Liver (tissue), 9 donors: ENCODE measurements around the gene EIF2B2. TPM values are rescaled to one million over a fixed set of nuclear protein-coding genes. Genes with fewer than 3 reads are reported as not detected.

ENCODE experiments used
- DNase-seq: peaks from one replicate; pipeline ENCODE4 v3.0.0-alpha.2; 2017; ENCODE audit warnings: low spot score
- H3K27ac ChIP-seq, 2 donors: one replicate each; pipeline ENCODE4 v1.7.0; 2013; ENCODE audit warnings: inconsistent platforms in 2 of 2, low read length in 2 of 2, control low read depth in 1 of 2, low read depth in 1 of 2, mild to moderate bottlenecking in 1 of 2
- H3K27me3 ChIP-seq, 4 donors: one replicate each; pipeline versions ENCODE4 v1.6.1 to v1.7.0; 2013; ENCODE audit warnings: low read length in 3 of 4, inconsistent platforms in 1 of 4, mild to moderate bottlenecking in 1 of 4, moderate library complexity in 1 of 4; ENCODE audit not compliant: control insufficient read depth in 4 of 4, insufficient read depth in 4 of 4
- H3K36me3 ChIP-seq, 4 donors: one replicate each; pipeline versions ENCODE4 v1.6.1 to v1.7.0; 2013; ENCODE audit warnings: low read length in 3 of 4, mild to moderate bottlenecking in 3 of 4, low read depth in 1 of 4, moderate library complexity in 1 of 4; ENCODE audit not compliant: control insufficient read depth in 4 of 4, insufficient read depth in 3 of 4
- H3K4me1 ChIP-seq, 4 donors: one replicate each; pipeline versions ENCODE4 v1.6.1 to v1.7.0; 2013; ENCODE audit warnings: low read length in 3 of 4, mild to moderate bottlenecking in 3 of 4, moderate library complexity in 1 of 4; ENCODE audit not compliant: control insufficient read depth in 4 of 4, insufficient read depth in 4 of 4
- H3K4me3 ChIP-seq, 3 donors: one replicate each; pipeline versions ENCODE4 v1.6.1 to v1.7.0; 2013; ENCODE audit warnings: low read length in 3 of 3, control low read depth in 1 of 3, low read depth in 1 of 3, mild to moderate bottlenecking in 1 of 3
- H3K9ac ChIP-seq, 2 donors: one replicate each; pipeline ENCODE4 v1.7.0; 2013; ENCODE audit warnings: low read length in 2 of 2, mild to moderate bottlenecking in 2 of 2, moderate library complexity in 2 of 2, control low read depth in 1 of 2, low read depth in 1 of 2
- H3K9me3 ChIP-seq, 4 donors: one replicate each; pipeline versions ENCODE4 v1.6.1 to v1.7.0; 2013; ENCODE audit warnings: low read length in 3 of 4; ENCODE audit not compliant: control insufficient read depth in 4 of 4
- ATF3 ChIP-seq: IDR thresholded peaks from 2 replicates; pipeline ENCODE4 v1.6.1; 2016; ENCODE audit warnings: antibody characterized with exemption
- EGR1 ChIP-seq, 2 donors: IDR thresholded peaks; 2 replicates each; pipeline ENCODE4 v1.6.1; 2016 to 2018; ENCODE audit warnings: antibody characterized with exemption in 2 of 2, low read depth in 2 of 2
- FOXA1 ChIP-seq: IDR thresholded peaks from 2 replicates; pipeline ENCODE4 v1.6.1; 2016; ENCODE audit warnings: antibody characterized with exemption
- FOXA2 ChIP-seq: IDR thresholded peaks from 2 replicates; pipeline ENCODE4 v1.6.1; 2016; ENCODE audit warnings: antibody characterized with exemption
- GABPA ChIP-seq, 2 donors: IDR thresholded peaks in 1 of 2; conservative IDR thresholded peaks in 1 of 2; 2 replicates each; pipeline ENCODE4 v1.6.1; 2016; ENCODE audit warnings: antibody characterized with exemption in 2 of 2, mild to moderate bottlenecking in 1 of 2, moderate library complexity in 1 of 2
- HNF4A ChIP-seq, 2 donors: conservative IDR thresholded peaks; 2 replicates each; pipeline ENCODE4 v1.6.1; 2016; ENCODE audit warnings: antibody characterized with exemption in 2 of 2, mild to moderate bottlenecking in 2 of 2
- HNF4G ChIP-seq: IDR thresholded peaks from 2 replicates; pipeline ENCODE4 v1.6.1; 2016; ENCODE audit warnings: antibody characterized with exemption
- JUND ChIP-seq, 2 donors: IDR thresholded peaks; 2 replicates each; pipeline ENCODE4 v1.6.1; 2016; ENCODE audit warnings: antibody characterized with exemption in 2 of 2
- MAX ChIP-seq: IDR thresholded peaks from 2 replicates; pipeline ENCODE4 v1.6.1; 2016; ENCODE audit warnings: antibody characterized with exemption
- NR2F2 ChIP-seq: IDR thresholded peaks from 2 replicates; pipeline ENCODE4 v1.6.1; 2016; ENCODE audit warnings: antibody characterized with exemption
- RAD21 ChIP-seq, 2 donors: IDR thresholded peaks; 2 replicates each; pipeline ENCODE4 v1.6.1; 2016; ENCODE audit warnings: antibody characterized with exemption in 2 of 2, mild to moderate bottlenecking in 2 of 2
- REST ChIP-seq: IDR thresholded peaks from 2 replicates; pipeline ENCODE4 v1.6.1; 2016; ENCODE audit warnings: antibody characterized with exemption, mild to moderate bottlenecking
- RXRA ChIP-seq, 2 donors: IDR thresholded peaks; 2 replicates each; pipeline ENCODE4 v1.6.1; 2017 to 2018; ENCODE audit warnings: antibody characterized with exemption in 2 of 2, mild to moderate bottlenecking in 1 of 2
- SP1 ChIP-seq: IDR thresholded peaks from 2 replicates; pipeline ENCODE4 v1.6.1; 2018; ENCODE audit warnings: antibody characterized with exemption, mild to moderate bottlenecking
- TAF1 ChIP-seq: conservative IDR thresholded peaks from 2 replicates; pipeline ENCODE4 v1.6.1; 2016; ENCODE audit warnings: antibody characterized with exemption, mild to moderate bottlenecking
- YY1 ChIP-seq: IDR thresholded peaks from 2 replicates; pipeline ENCODE4 v1.6.1; 2016; ENCODE audit warnings: antibody characterized with exemption, mild to moderate bottlenecking
- ZBTB33 ChIP-seq: IDR thresholded peaks from 2 replicates; pipeline ENCODE4 v1.6.1; 2016; ENCODE audit warnings: antibody characterized with exemption
- WGBS: extraction: QIAGEN DNeasy Blood & Tissue Kit; methylation state at CpG from one replicate; pipeline ENCODE4 v1.1.7; 2013; 5-methylcytosine and 5-hydroxymethylcytosine counted together
- polyA plus RNA-seq, 2 donors: library from polyadenylated mRNA; stranded (reverse) in 1 of 2; unstranded in 1 of 2; fragments of 200-250 nt in 1 of 2; fragments of >200 nt in 1 of 2; fragmentation: Nextera tagmentation in 1 of 2; extraction: Ambion mirVana in 1 of 2; gene quantifications; one replicate each; pipeline versions ENCODE4 v1.2.1 to v1.2.3, GENCODE V29; 2013 to 2015
- total RNA-seq, 2 donors: library from RNA; depleted of rRNA; stranded (reverse); fragments of >200 nt; gene quantifications; one replicate each; pipeline ENCODE4 v1.2.3, GENCODE V29; 2014
- TF ChIP-seq, protein P1 (sequence below): fragments of 150-350 bp; IDR thresholded peaks from 2 replicates; pipeline ENCODE4 v1.5.1; 2017; ENCODE audit warnings: improper control_type of control experiment, low read depth, low read length; ENCODE audit not compliant: missing input control
- donor health status: healthy.
- donor health status: healthy.
- donor health status: healthy.
- donor health status: healthy.
- donor health status: healthy.

Gene EIF2B2
- total and polyA plus RNA-seq, 4 donors = 16.2 to 23.6 (median 20.2) TPM

GRCh38 chr14:75042035-75042434 is 39.3 kb downstream of the EIF2B2 start:
- Histone ChIP-seq H3K36me3 (peaks cover 0 to 3% (median under 1%) of the 10 kb centered on the region in 4 donors), H3K27ac (peak overlapping the region; percentile 54 to 76), H3K9me3 (no peaks in the 10 kb centered on the region), H3K27me3 (no peaks in the 10 kb centered on the region), H3K4me1 (peaks cover 10 to 25% (median 13%) of the 10 kb centered on the region in 4 donors), H3K9ac (peak overlapping the region in 1 of 2 donors; percentile 42), H3K4me3 (no peak overlapping the region)
- 32% methylated on average over 6 of the region's 6 CpGs for WGBS
- DNase-seq = no peak
- no peak for TF ChIP-seq EGR1 (IDR thresholded peaks at IDR 0.05; ENCODE audit: low read depth in 2 of 2)
- TF ChIP-seq GABPA (IDR thresholded peaks at IDR 0.05 in 1 of 2, conservative IDR thresholded peaks at IDR 0.05 in 1 of 2) = no peak
- no peak for TF ChIP-seq RXRA (IDR thresholded peaks at IDR 0.05)
- TF ChIP-seq YY1 = no peak
- no peak for TF ChIP-seq JUND (IDR thresholded peaks at IDR 0.05)
- no peak for TF ChIP-seq REST
- TF ChIP-seq, protein P1, sequence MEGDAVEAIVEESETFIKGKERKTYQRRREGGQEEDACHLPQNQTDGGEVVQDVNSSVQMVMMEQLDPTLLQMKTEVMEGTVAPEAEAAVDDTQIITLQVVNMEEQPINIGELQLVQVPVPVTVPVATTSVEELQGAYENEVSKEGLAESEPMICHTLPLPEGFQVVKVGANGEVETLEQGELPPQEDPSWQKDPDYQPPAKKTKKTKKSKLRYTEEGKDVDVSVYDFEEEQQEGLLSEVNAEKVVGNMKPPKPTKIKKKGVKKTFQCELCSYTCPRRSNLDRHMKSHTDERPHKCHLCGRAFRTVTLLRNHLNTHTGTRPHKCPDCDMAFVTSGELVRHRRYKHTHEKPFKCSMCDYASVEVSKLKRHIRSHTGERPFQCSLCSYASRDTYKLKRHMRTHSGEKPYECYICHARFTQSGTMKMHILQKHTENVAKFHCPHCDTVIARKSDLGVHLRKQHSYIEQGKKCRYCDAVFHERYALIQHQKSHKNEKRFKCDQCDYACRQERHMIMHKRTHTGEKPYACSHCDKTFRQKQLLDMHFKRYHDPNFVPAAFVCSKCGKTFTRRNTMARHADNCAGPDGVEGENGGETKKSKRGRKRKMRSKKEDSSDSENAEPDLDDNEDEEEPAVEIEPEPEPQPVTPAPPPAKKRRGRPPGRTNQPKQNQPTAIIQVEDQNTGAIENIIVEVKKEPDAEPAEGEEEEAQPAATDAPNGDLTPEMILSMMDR = no peak
- TF ChIP-seq TAF1 = no peak
- TF ChIP-seq ZBTB33 = no peak
- TF ChIP-seq RAD21 (IDR thresholded peaks at IDR 0.05) = no peak
- TF ChIP-seq HNF4G = no peak
- TF ChIP-seq SP1 = no peak
- no peak for TF ChIP-seq FOXA1
- no peak for TF ChIP-seq HNF4A (conservative IDR thresholded peaks at IDR 0.05)
- TF ChIP-seq FOXA2 = no peak
- TF ChIP-seq ATF3 = no peak
- TF ChIP-seq MAX = no peak
- no peak for TF ChIP-seq NR2F2
